ENCODE results near the gene AKT3. TPM values are rescaled to one million over a fixed set of nuclear protein-coding genes. Genes with fewer than 3 reads are reported as not detected.

Gene AKT3
- total and polyA plus RNA-seq, 2 experiments from 2014 or later: 3.5 to 13.0 TPM

GRCh38 chr1:243587823-243588560 is 262.1 kb downstream of the AKT3 start:
- 85% methylated on average over 4 of the region's 4 CpGs for WGBS (ENCODE audit: low lambda C conversion rate, missing lambda C conversion rate)

GRCh38 chr1:243587285-243587684 is 262.8 kb downstream of the AKT3 start:
- no peak overlapping the region for H2AFZ ChIP-seq
- H3K36me3 ChIP-seq (replicated peaks; ENCODE audit: insufficient read depth, low read depth): no peaks in the 10 kb centered on the region
- no peaks in the 10 kb centered on the region for H3K9me3 ChIP-seq (ENCODE audit: low read depth)
- no peaks in the 10 kb centered on the region for H3K9me2 ChIP-seq (replicated peaks; ENCODE audit: insufficient read depth)
- H3K79me2 ChIP-seq: no peaks in the 10 kb centered on the region
- H3K4me2 ChIP-seq: no peak overlapping the region
- H4K20me1 ChIP-seq (ENCODE audit: insufficient read depth, poor library complexity, severe bottlenecking): no peaks in the 10 kb centered on the region
- no peaks in the 10 kb centered on the region for H3K4me1 ChIP-seq (ENCODE audit: insufficient read depth)
- H3K4me3 ChIP-seq: no peak overlapping the region
- 94% methylated on average over 12 of the region's 12 CpGs for WGBS (ENCODE audit: low lambda C conversion rate, missing lambda C conversion rate)
- no peak for DNase-seq (ENCODE audit: low spot score)
- TF ChIP-seq EZH2 (IDR thresholded peaks at IDR 0.05; ENCODE audit: borderline replicate concordance) (no peak), EZH2phosphoT487 (IDR thresholded peaks at IDR 0.05; ENCODE audit: low read depth, severe bottlenecking, unreplicated experiment) (no peak), CTCF (IDR thresholded peaks at IDR 0.05; ENCODE audit: poor library complexity) (no peak)
- H3K27ac ChIP-seq: no peak overlapping the region
- H3K27me3 ChIP-seq: no peaks in the 10 kb centered on the region

More at GRCh38 chr1:243587823-243588560, 262.1 kb downstream of the AKT3 start:
- DNase-seq (ENCODE audit: low spot score): no peak
- no peak overlapping the region for H3K27ac ChIP-seq
- H3K4me1 ChIP-seq (ENCODE audit: insufficient read depth): no peaks in the 10 kb centered on the region
- H3K9me3 ChIP-seq (ENCODE audit: low read depth): no peaks in the 10 kb centered on the region
- H3K27me3 ChIP-seq: no peaks in the 10 kb centered on the region
- H3K79me2 ChIP-seq: no peaks in the 10 kb centered on the region
- no peaks in the 10 kb centered on the region for H3K36me3 ChIP-seq (replicated peaks; ENCODE audit: insufficient read depth, low read depth)
- H3K9me2 ChIP-seq (replicated peaks; ENCODE audit: insufficient read depth): no peaks in the 10 kb centered on the region
- no peak overlapping the region for H2AFZ ChIP-seq
- TF ChIP-seq EZH2 (IDR thresholded peaks at IDR 0.05; ENCODE audit: borderline replicate concordance) (no peak), CTCF (IDR thresholded peaks at IDR 0.05; ENCODE audit: poor library complexity) (no peak), EZH2phosphoT487 (IDR thresholded peaks at IDR 0.05; ENCODE audit: low read depth, severe bottlenecking, unreplicated experiment) (no peak)
- H3K4me2 ChIP-seq: no peak overlapping the region
- H3K4me3 ChIP-seq: no peak overlapping the region
- H4K20me1 ChIP-seq (ENCODE audit: insufficient read depth, poor library complexity, severe bottlenecking): no peaks in the 10 kb centered on the region

GRCh38 chr1:243585982-243586381 is 264.1 kb downstream of the AKT3 start:
- TF ChIP-seq CTCF (IDR thresholded peaks at IDR 0.05; ENCODE audit: poor library complexity) (no peak), EZH2phosphoT487 (IDR thresholded peaks at IDR 0.05; ENCODE audit: low read depth, severe bottlenecking, unreplicated experiment) (no peak), EZH2 (IDR thresholded peaks at IDR 0.05; ENCODE audit: borderline replicate concordance) (no peak)
- Histone ChIP-seq H3K9me3 (ENCODE audit: low read depth) (no peaks in the 10 kb centered on the region), H3K79me2 (no peaks in the 10 kb centered on the region), H3K9me2 (replicated peaks; ENCODE audit: insufficient read depth) (no peaks in the 10 kb centered on the region), H3K4me1 (ENCODE audit: insufficient read depth) (no peaks in the 10 kb centered on the region), H3K27me3 (no peaks in the 10 kb centered on the region), H3K4me2 (no peak overlapping the region), H3K27ac (no peak overlapping the region), H4K20me1 (ENCODE audit: insufficient read depth, poor library complexity, severe bottlenecking) (no peaks in the 10 kb centered on the region), H2AFZ (no peak overlapping the region), H3K4me3 (no peak overlapping the region), H3K36me3 (replicated peaks; ENCODE audit: insufficient read depth, low read depth) (no peaks in the 10 kb centered on the region)
- no peak for DNase-seq (ENCODE audit: low spot score)
- 97% methylated on average over 1 of the region's 1 CpG for WGBS (ENCODE audit: low lambda C conversion rate, missing lambda C conversion rate)
